Activated B cell treated with CpG ODN at 0.5 μM for 24 hours (primary cell): Measurements from ENCODE around the gene NCR2. TPM values are rescaled to one million over a fixed set of nuclear protein-coding genes. Genes with fewer than 3 reads are reported as not detected.

ENCODE experiments used
- ATAC-seq: fragments of 200-7000 bp; cut with Tn5 transposase; one replicate; pipeline ENCODE4 v1.10.0; 2021; ENCODE audit warnings: low read depth, mild to moderate bottlenecking, moderate library complexity
- CTCF ChIA-PET: fragments of 350-600 bp; sonication (Branson Sonifier 250); formaldehyde crosslinking; loops from one replicate; lab custom pipeline; 2021; ENCODE audit warnings: antibody characterized with exemption; lab: Charles Lee
- POLR2A ChIA-PET: fragments of 350-600 bp; sonication (Branson Sonifier 250); formaldehyde crosslinking; loops from one replicate; lab custom pipeline; 2021; ENCODE audit warnings: antibody characterized with exemption; lab: Charles Lee
- DNase-seq: peaks from one replicate; pipeline ENCODE4 v3.0.0; 2022
- H3K27ac Mint-ChIP-seq: one replicate; pipeline ENCODE4 v1.8.0; 2020; ENCODE audit warnings: mixed read lengths
- H3K27me3 Mint-ChIP-seq: one replicate; pipeline ENCODE4 v1.8.0; 2021; ENCODE audit warnings: mixed read lengths
- H3K36me3 Mint-ChIP-seq: one replicate; pipeline ENCODE4 v1.8.0; 2021; ENCODE audit warnings: low read depth, mixed read lengths
- H3K4me1 Mint-ChIP-seq: one replicate; pipeline ENCODE4 v1.8.0; 2021; ENCODE audit warnings: mixed read lengths
- H3K4me3 Mint-ChIP-seq: one replicate; pipeline ENCODE4 v1.8.0; 2020; ENCODE audit warnings: mild to moderate bottlenecking, mixed read lengths
- H3K9me3 Mint-ChIP-seq: one replicate; pipeline ENCODE4 v1.8.0; 2020; ENCODE audit warnings: mixed read lengths
- CTCF ChIP-seq: fragments of 200-600 bp; IDR thresholded peaks from one replicate; pipeline ENCODE4 v1.8.0; 2022; ENCODE audit warnings: antibody characterized with exemption, mild to moderate bottlenecking
- intact Hi-C: fragments of 100-400 bp; cut with micrococcal nuclease; formaldehyde crosslinking; loops from one replicate; pipeline ENCODE4 v1.15.1; 2024
- total RNA-seq: library from RNA; stranded (reverse); gene quantifications from 2 replicates; pipeline ENCODE4 v1.2.3, GENCODE V29; 2022

Gene NCR2
- total RNA-seq, 1 donor from 2014 or later = not detected

GRCh38 chr6:41371461-41371991, 36.1 kb downstream of the NCR2 start:
- peak overlapping the region; percentile 37 for H3K27ac Mint-ChIP-seq
- H3K9me3 Mint-ChIP-seq = no peaks in the 10 kb centered on the region
- no peaks in the 10 kb centered on the region for H3K36me3 Mint-ChIP-seq
- CTCF ChIA-PET = interaction anchor here (1.0 to 1.9 kb wide), 4 partner anchors 53 to 416 kb away, joined by 3 to 5 read pairs (median 4); partner anchors contain the start of gene TOMM6
- intact Hi-C loops = no loop called here
- POLR2A ChIA-PET = interaction anchor here (0.7 to 1.4 kb wide), 5 partner anchors 37 to 423 kb away, joined by 3 to 4 read pairs (median 3); no protein-coding TSS in a partner anchor
- no peak for TF ChIP-seq CTCF
- H3K27me3 Mint-ChIP-seq = peaks cover 71% of the 10 kb centered on the region
- peaks cover 47% of the 10 kb centered on the region for H3K4me1 Mint-ChIP-seq
- H3K4me3 Mint-ChIP-seq = peak overlapping the region; percentile 87
- ATAC-seq = no peak
- DNase-seq = peak; percentile 31

- ChIA-PET CTCF (interaction anchor here (1.3 to 1.9 kb wide), 4 partner anchors 53 to 311 kb away, joined by 3 to 5 read pairs (median 4); no protein-coding TSS in a partner anchor), POLR2A (interaction anchor here (0.6 to 1.4 kb wide), 6 partner anchors 7 to 422 kb away, joined by 3 to 4 read pairs (median 3); partner anchors contain the start of gene TOMM6)
- intact Hi-C loops = loop anchor here (1.0 kb wide), 1 partner anchor 174 kb away; the partner anchor contains the start of gene FOXP4
- Mint-ChIP-seq H3K27me3 (peaks cover 72% of the 10 kb centered on the region), H3K9me3 (no peaks in the 10 kb centered on the region), H3K36me3 (no peaks in the 10 kb centered on the region), H3K27ac (no peak overlapping the region), H3K4me3 (peak overlapping the region; percentile 87), H3K4me1 (peaks cover 47% of the 10 kb centered on the region)
- peak; percentile 38 for ATAC-seq
- DNase-seq = peak; percentile 25
- no peak for TF ChIP-seq CTCF
Measured at GRCh38 chr6:41371992-41372831, 36.8 kb downstream of the NCR2 start.

- POLR2A ChIA-PET = interaction anchor here (0.5 to 1.4 kb wide), 3 partner anchors 8 to 403 kb away, joined by 3 to 6 read pairs (median 3); no protein-coding TSS in a partner anchor
- ATAC-seq = no peak
Measured at GRCh38 chr6:41372832-41373626, 37.6 kb downstream of the NCR2 start.

GRCh38 chr6:41373627-41373918, 38.2 kb downstream of the NCR2 start:
- intact Hi-C loops = no loop called here
- Mint-ChIP-seq H3K9me3 (no peaks in the 10 kb centered on the region), H3K27ac (no peak overlapping the region), H3K4me1 (peaks cover 47% of the 10 kb centered on the region), H3K27me3 (peaks cover 72% of the 10 kb centered on the region), H3K36me3 (no peaks in the 10 kb centered on the region), H3K4me3 (peak overlapping the region; percentile 67)
- ATAC-seq (no peak), DNase-seq (no peak)
- TF ChIP-seq CTCF = no peak
- ChIA-PET CTCF (interaction anchor here (1.0 to 1.7 kb wide), 2 partner anchors 217 to 221 kb away, joined by 3 read pairs; no protein-coding TSS in a partner anchor), POLR2A (no interaction called here)

More at GRCh38 chr6:41372832-41373626, 37.6 kb downstream of the NCR2 start:
- Mint-ChIP-seq H3K4me1 (peaks cover 47% of the 10 kb centered on the region), H3K9me3 (no peaks in the 10 kb centered on the region), H3K4me3 (peak overlapping the region; percentile 87), H3K27me3 (peaks cover 73% of the 10 kb centered on the region), H3K36me3 (no peaks in the 10 kb centered on the region), H3K27ac (no peak overlapping the region)
- DNase-seq = peak; percentile 20
- CTCF ChIA-PET = interaction anchor here (1.7 to 1.9 kb wide), 3 partner anchors 52 to 310 kb away, joined by 3 to 5 read pairs (median 5); no protein-coding TSS in a partner anchor
- TF ChIP-seq CTCF = no peak
- intact Hi-C loops = loop anchor here (1.0 kb wide), 1 partner anchor 173 kb away; the partner anchor contains the start of gene FOXP4
